Activated CD4-positive, alpha-beta T cell treated with anti-CD3 and anti-CD28 coated beads, Interleukin-10, Interleukin-2, amounts not matched to agents 100 ng/mL and 50 ng/mL, durations not matched to agents 16 hours and 8 hours (primary cell): ENCODE results near the gene SYT7.

Experiments used
- DNase-seq: peaks from one replicate; pipeline ENCODE4 v3.0.0-alpha.2; 2020

The SYT7 gene

GRCh38 chr11:61579676-61580270 is 1.1 kb downstream of the SYT7 start:
- DNase-seq, result no peak

GRCh38 chr11:61578819-61579675 is 1.8 kb downstream of the SYT7 start:
- no peak for DNase-seq

GRCh38 chr11:61577383-61578118 is 3.3 kb downstream of the SYT7 start:
- DNase-seq, result no peak

- DNase-seq, result no peak
Measured at GRCh38 chr11:61575886-61576861, 4.7 kb downstream of the SYT7 start.

GRCh38 chr11:61574611-61575010 is 6.3 kb downstream of the SYT7 start:
- DNase-seq, result no peak

GRCh38 chr11:61572913-61573312 is 8.0 kb downstream of the SYT7 start:
- no peak for DNase-seq

GRCh38 chr11:61571869-61572268 is 9.0 kb downstream of the SYT7 start:
- no peak for DNase-seq

GRCh38 chr11:61571337-61571736 is 9.5 kb downstream of the SYT7 start:
- DNase-seq, result no peak

GRCh38 chr11:61569701-61570100 is 11.2 kb downstream of the SYT7 start:
- no peak for DNase-seq

- DNase-seq, result no peak
Measured at GRCh38 chr11:61569018-61569417, 11.9 kb downstream of the SYT7 start.

- peak; percentile 70 for DNase-seq
Measured at GRCh38 chr11:61567286-61568061, 13.4 kb downstream of the SYT7 start.

- no peak for DNase-seq
Measured at GRCh38 chr11:61564936-61565696, 15.8 kb downstream of the SYT7 start.

- DNase-seq, result no peak
Measured at GRCh38 chr11:61560751-61561150, 20.1 kb downstream of the SYT7 start.

GRCh38 chr11:61556621-61557020 is 24.3 kb downstream of the SYT7 start:
- no peak for DNase-seq

GRCh38 chr11:61555978-61556377 is 24.9 kb downstream of the SYT7 start:
- no peak for DNase-seq

GRCh38 chr11:61555051-61555969 is 25.6 kb downstream of the SYT7 start:
- no peak for DNase-seq

- no peak for DNase-seq
Measured at GRCh38 chr11:61554172-61554988, 26.5 kb downstream of the SYT7 start.

GRCh38 chr11:61553373-61554171 is 27.3 kb downstream of the SYT7 start:
- DNase-seq, result no peak
